ENCODE results near the gene GOSR2. TPM values are rescaled to one million over a fixed set of nuclear protein-coding genes. Genes with fewer than 3 reads are reported as not detected.

The GOSR2 gene
- total and polyA plus RNA-seq, 2 of the 8 experiments (the other 6 are each of a cell fraction or from before 2014, with no cell fraction given) = 28.2 to 36.2 TPM

- TF ChIP-seq CHD7 (IDR thresholded peaks at IDR 0.05; ENCODE audit: insufficient replicate concordance, low read length) (no peak), CREB1 (IDR thresholded peaks at IDR 0.05) (0 out of 2 replicates have a peak, but pooled peaks have one; percentile 17), SP4 (IDR thresholded peaks at IDR 0.05; ENCODE audit: low read length) (no peak), SP1 (IDR thresholded peaks at IDR 0.05; ENCODE audit: low read depth, low read length) (no peak), SAP30 (IDR thresholded peaks at IDR 0.05; ENCODE audit: insufficient read depth, insufficient replicate concordance, low read length) (no peak), TEAD4 (IDR thresholded peaks at IDR 0.05; ENCODE audit: low read depth, low read length) (no peak)
Measured at GRCh38 chr17:46876353-46876887, 46.5 kb upstream of the GOSR2 start (continued).
